ENCODE results near the gene COG5.
A peak's percentile ranks its signal among the peaks of the same experiment; 100 is the strongest.
"Not testable (repeated sequence)": the region's sequence is repeated elsewhere in the genome, so short reads cannot be mapped to it uniquely, and the experiment has no call there.

Gene COG5

GRCh38 chr7:107579885-107580715, 16.4 kb upstream of the COG5 start, which contains the start of gene BCAP29:
Gene BCAP29, plus strand, starts transcription at chr7:107580246. Its CDS starts 527 bp downstream, at chr7:107580773.
- peak; percentile 32 to 59 for DNase-seq (ENCODE audit: low read depth in 1 of 2, low spot score in 1 of 2)

DNA sequence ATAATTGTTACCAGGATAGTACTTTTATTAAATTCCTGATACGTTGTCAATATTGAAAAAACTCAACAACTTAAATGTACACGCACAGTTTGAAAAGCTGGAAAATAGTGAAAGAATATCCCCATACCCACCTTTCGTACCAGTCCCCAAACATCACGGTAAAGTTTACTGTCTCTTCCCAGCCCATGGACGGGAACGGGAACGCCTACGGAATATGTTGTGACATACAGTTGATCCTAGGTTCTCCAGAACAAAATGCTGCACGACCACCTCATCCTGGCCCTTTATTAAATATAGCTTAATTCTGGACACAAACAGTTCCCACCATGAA, 15.8 kb upstream of the COG5 start:
- no peak for DNase-seq (ENCODE audit: low read depth in 1 of 2, low spot score in 1 of 2)

GRCh38 chr7:107573537-107573936, 9.8 kb upstream of the COG5 start:
- no peak for DNase-seq (ENCODE audit: low read depth in 1 of 2, low spot score in 1 of 2)

DNA sequence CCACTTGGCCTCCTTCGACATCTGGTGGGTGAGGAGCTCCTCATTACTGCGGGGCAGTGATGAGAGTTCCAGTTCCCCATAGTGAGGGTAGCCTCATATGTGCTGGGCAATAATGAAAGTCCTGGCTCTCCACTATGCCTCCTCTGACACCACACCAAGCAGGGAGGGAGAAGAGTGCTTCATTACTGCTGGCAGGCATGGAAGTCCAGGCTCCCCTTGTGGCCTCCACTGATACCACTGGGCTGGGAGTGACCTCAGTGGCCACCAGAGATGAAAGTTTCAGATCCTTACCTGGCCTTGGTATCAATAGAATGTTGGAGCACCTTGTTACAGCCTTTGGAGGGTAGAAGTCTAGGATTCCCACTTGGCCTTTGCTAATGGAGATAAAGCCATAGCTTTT, 6.6 kb upstream of the COG5 start:
- no peak for DNase-seq (ENCODE audit: low read depth in 1 of 2, low spot score in 1 of 2)

- no peak for DNase-seq (ENCODE audit: low read depth in 1 of 2, low spot score in 1 of 2)
Measured at GRCh38 chr7:107564553-107565298, 1.0 kb upstream of the COG5 start.

DNA sequence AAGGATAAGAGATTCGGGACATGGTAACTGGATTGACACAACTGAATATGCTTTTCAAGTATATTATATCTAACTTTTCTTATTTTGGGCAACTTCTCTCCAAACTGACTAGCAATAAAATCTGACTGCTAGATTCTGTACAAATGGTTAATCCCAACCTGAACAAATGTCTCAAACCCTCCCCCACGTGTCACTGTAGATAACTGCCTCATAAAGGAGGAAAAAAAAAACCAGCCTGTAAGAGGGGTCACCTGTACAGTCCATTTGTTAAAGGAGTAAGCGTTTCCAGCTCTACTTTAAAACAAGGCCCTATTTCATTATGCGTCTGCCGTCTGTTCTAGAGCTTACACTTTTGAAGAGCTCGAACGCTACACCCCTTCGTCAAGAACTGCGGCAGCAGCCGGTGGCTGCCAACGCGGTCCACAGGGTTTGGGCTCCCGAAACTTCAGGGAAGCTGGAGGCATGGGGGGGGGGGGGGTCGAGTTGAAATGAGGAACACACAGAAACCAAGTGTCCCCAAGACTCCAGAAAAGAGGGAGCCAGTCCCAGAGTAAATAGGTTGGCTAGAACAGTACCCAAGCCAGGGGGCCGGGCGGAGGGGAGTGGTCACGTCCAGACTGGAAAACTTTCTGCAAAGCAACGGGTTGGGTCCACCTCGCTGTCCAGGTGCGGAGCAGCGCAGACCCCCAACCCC, 492 bp downstream of the COG5 start:
- DNase-seq (ENCODE audit: low read depth in 1 of 2, low spot score in 1 of 2) = no peak

DNA sequence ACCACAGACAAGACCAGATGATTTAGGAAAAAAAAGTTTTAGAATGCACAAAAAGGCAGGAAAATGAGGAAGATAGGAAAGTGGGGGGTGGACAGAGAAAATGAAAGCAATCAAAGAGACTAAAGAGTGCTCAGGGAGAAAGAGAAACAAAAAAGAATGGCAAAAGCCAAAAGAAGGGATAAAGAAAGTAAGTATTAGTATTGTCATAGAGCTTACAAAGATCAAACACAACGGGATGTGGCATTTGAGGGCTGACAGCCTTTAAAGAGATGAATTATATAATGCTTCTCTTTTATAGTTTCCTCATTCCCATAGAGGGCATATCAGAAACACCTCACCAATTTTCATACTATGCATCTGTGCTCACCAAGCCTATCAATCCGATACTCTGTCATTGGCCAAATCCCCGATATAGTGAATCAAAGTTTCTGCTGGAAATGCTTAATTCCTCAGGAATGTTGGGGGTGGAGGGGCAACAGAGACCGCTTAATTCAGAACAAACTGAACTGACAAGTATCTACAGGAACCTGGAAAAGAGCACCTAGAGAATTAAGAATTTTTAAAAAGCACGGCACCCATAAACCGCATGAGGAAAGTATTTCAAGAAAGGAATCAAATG, 2.7 kb downstream of the COG5 start:
- DNase-seq (ENCODE audit: low read depth in 1 of 2, low spot score in 1 of 2) = no peak

DNA sequence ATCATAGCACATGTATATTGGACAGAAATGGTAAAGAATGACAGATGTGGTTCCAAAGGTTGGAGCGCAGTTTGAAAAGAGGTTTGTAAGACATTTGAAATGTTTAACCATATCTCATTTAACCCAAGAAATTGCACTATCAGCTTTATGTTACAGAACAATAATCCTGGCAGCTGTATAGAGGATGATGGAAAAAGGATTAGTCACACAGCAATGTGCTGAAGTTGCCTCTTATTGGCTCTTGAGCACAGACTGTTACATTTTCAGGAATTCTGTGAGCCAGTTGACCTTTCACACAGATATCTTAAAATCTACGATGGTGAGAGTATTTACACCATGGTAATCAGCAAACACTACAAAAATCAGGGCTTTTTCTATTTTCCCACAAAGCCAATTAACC, 3.9 kb downstream of the COG5 start:
- DNase-seq (ENCODE audit: low read depth in 1 of 2, low spot score in 1 of 2) = no peak

- no peak for DNase-seq (ENCODE audit: low read depth in 1 of 2, low spot score in 1 of 2)
Measured at GRCh38 chr7:107555893-107556292, 7.8 kb downstream of the COG5 start.

DNA sequence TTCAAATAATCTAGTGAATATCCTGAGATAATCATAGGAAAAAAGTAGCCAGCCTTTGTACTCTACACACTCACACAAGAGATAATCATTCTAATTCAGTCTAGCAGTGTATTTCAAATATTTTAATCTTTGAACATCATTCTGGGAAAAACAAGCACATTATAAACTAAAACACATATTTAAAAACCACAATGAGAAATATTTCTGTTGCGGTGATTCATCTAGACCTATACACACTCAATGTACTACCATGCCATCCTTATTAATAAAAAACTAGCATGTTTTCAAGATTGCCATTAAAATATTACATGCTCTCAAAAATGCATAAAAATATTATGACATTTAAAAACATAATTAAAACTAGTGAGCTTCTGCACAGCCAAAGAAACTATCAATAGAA, 11.8 kb downstream of the COG5 start:
- no peak for DNase-seq (ENCODE audit: low read depth in 1 of 2, low spot score in 1 of 2)

- no peak for DNase-seq (ENCODE audit: low read depth in 1 of 2, low spot score in 1 of 2)
Measured at GRCh38 chr7:107544848-107545591, 18.7 kb downstream of the COG5 start.

DNA sequence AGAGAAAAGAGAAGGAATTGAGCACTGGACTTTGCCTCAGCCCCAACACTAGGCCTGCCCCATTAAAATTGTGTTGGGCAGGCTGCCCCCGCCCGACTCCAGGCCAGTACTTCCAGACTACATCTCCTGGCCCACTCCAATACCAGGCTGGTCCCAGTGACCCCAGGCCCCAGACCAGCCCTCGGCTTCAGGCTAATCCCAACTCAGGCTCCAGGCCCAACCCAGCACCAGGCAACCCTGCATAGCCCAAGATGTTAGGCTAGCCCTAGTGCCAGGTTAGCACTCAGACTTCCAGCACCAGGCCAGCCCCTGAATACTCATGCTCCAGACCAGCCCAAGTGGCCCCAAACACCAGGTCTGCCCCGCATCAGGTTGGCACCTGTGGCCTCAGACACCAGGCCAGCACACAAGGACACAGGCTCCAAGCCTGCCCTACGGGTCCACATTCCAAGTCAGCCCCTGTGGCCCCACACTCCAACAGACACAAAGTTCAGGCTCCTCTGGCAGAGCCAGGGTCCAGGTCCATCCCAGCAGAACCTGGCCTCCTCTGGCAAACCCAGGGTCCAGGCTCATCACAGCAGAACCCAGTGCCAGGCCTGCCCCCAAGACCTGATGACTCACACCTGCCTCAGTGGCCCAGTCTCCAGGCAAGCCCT, 20.3 kb downstream of the COG5 start:
- DNase-seq (ENCODE audit: low read depth in 1 of 2, low spot score in 1 of 2) = no peak

- DNase-seq (ENCODE audit: low read depth in 1 of 2, low spot score in 1 of 2) = no peak
Measured at GRCh38 chr7:107538001-107538400, 25.7 kb downstream of the COG5 start.

- DNase-seq (ENCODE audit: low read depth in 1 of 2, low spot score in 1 of 2) = not testable (repeated sequence)
Measured at GRCh38 chr7:107537228-107537627, 26.5 kb downstream of the COG5 start.

- no peak for DNase-seq (ENCODE audit: low read depth in 1 of 2, low spot score in 1 of 2)
Measured at GRCh38 chr7:107534139-107534538, 29.6 kb downstream of the COG5 start.

DNA sequence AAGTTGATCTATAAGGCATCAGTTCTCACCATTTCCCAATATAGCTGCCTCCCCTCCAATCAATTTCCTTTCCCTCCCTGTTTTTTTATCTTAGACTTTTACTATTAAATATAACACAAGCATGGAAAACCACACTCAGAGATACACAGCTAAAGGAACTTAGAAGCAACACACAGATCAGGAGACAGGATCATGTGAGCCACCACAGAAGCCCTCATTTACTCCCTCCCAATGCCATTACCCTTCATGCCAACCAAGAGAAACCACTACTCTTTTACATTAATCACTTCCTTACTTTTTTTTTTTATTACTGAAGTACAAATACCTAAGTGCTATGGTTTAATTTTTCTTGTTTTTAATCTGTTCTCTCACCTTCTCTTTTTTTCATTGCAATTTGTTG, 33.0 kb downstream of the COG5 start:
- DNase-seq (ENCODE audit: low read depth in 1 of 2, low spot score in 1 of 2) = no peak

- DNase-seq (ENCODE audit: low read depth in 1 of 2, low spot score in 1 of 2) = no peak
Measured at GRCh38 chr7:107528461-107528860, 35.3 kb downstream of the COG5 start.

- DNase-seq (ENCODE audit: low read depth in 1 of 2, low spot score in 1 of 2) = no peak
Measured at GRCh38 chr7:107527196-107527595, 36.5 kb downstream of the COG5 start.

- no peak for DNase-seq (ENCODE audit: low read depth in 1 of 2, low spot score in 1 of 2)
Measured at GRCh38 chr7:107526672-107527071, 37.0 kb downstream of the COG5 start.

DNA sequence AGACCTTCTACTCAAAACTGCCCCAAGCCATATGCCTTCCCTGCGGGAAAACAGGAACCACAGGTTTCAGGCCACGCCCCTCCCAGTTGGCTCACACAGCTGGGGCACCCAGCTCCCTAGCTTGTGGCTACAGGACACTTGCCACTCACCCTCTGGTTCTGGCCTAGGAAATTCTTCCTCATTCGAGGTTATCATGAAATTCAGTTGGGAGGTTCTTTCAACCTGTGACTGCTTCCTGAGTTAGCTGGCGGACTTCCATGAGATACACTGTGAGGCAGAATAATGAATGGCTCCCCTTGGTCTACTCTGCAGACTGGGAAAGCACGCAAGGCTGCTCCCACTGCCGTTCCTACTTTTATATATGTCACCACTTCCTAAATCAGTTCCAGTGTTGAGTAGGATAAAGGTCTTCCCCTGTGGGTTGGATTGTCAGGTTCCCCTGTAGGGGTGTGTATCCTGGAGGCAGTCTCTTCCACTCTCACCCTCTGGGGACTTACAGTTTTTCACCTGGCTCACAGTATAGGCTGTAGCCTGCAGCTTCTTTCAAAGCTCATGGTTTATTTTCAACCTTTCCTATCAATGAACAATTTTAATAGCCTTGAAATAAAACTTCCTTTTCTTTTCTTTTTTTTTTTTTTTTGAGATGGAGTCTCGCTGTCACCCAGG, 56.9 kb downstream of the COG5 start:
- no peak for DNase-seq (ENCODE audit: low read depth in 1 of 2, low spot score in 1 of 2)

Data from stimulated activated CD4-positive, alpha-beta T cell treated with anti-CD3 and anti-CD28 coated beads, Interleukin-15, amount 100 ng/mL, for 1 hour (primary cell).